Gastrocnemius medialis (tissue), 4 donors: Measurements from ENCODE around the gene OLFML2A.

Experiments
- POLR2A ChIP-seq, 2 donors: fragments of 450-650 bp; IDR thresholded peaks; one replicate each; pipeline ENCODE4 v1.6.1; 2017; ENCODE audit warnings: antibody characterized with exemption in 2 of 2, mild to moderate bottlenecking in 2 of 2, moderate library complexity in 2 of 2
- TF ChIP-seq, protein P1 (sequence below), 5 experiments: fragments of 450-650 bp in 3 of 5; fragments of 200-600 bp in 2 of 5; sonication (generic) in 2 of 5; IDR thresholded peaks in 4 of 5; conservative IDR thresholded peaks in 1 of 5; 1 replicate in 4 of 5; 2 replicates in 1 of 5; pipeline ENCODE4 v1.5.1; 2016 to 2019; ENCODE audit warnings: antibody characterized with exemption in 5 of 5, mild to moderate bottlenecking in 3 of 5, moderate library complexity in 3 of 5

DNA sequence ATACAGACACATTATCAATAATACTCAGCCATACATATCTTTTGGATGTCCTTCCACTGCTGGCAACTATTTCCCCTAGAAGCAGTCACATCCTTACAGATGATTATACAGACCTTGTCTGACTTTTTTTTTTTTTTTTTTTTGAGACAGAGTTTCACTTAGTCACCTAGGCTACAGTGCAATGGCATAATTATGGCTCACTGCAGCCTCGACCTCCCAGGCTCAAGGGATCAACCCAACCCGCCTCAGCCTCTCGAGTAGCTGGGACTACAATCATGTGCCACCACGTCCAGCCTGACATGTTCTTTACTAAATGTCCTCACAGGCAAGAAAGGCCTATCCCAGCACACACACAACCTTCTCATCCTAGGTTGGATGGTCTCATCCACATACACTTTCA lies 29.9 kb upstream of the OLFML2A start:
- no peak for TF ChIP-seq POLR2A (IDR thresholded peaks at IDR 0.05)
- TF ChIP-seq, protein P1, sequence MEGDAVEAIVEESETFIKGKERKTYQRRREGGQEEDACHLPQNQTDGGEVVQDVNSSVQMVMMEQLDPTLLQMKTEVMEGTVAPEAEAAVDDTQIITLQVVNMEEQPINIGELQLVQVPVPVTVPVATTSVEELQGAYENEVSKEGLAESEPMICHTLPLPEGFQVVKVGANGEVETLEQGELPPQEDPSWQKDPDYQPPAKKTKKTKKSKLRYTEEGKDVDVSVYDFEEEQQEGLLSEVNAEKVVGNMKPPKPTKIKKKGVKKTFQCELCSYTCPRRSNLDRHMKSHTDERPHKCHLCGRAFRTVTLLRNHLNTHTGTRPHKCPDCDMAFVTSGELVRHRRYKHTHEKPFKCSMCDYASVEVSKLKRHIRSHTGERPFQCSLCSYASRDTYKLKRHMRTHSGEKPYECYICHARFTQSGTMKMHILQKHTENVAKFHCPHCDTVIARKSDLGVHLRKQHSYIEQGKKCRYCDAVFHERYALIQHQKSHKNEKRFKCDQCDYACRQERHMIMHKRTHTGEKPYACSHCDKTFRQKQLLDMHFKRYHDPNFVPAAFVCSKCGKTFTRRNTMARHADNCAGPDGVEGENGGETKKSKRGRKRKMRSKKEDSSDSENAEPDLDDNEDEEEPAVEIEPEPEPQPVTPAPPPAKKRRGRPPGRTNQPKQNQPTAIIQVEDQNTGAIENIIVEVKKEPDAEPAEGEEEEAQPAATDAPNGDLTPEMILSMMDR (IDR thresholded peaks at IDR 0.05 in 4 of 5, conservative IDR thresholded peaks at IDR 0.05 in 1 of 5) = no peak
